MCF 10A (cell line): ENCODE data around the gene PIK3R6. TPM values are rescaled to one million over a fixed set of nuclear protein-coding genes. Genes with fewer than 3 reads are reported as not detected.
"Not testable (repeated sequence)": the region's sequence is repeated elsewhere in the genome, so short reads cannot be mapped to it uniquely, and the experiment has no call there.

Experiments
- BruUV-seq: library from RNA; stranded (reverse); fragments of 400-500 nt; replicated peaks from 2 replicates; lab custom pipeline; 2021; lab: Mats Ljungman, UMichigan
- CTCF ChIA-PET: fragments of 300-600 bp; sonication (Branson Sonifier 250); formaldehyde crosslinking; extraction: SDS; loops from one replicate; lab custom pipeline; 2021; ENCODE audit warnings: antibody characterized with exemption, inconsistent platforms; lab: Yijun Ruan, JAX
- POLR2A ChIA-PET: fragments of 300-600, 350-650 bp; sonication (Branson Sonifier 250); formaldehyde crosslinking; extraction: SDS; loops from one replicate; lab custom pipeline; 2020; ENCODE audit warnings: antibody characterized with exemption, inconsistent platforms; lab: Yijun Ruan, JAX
- DNase-seq: peaks from one replicate; pipeline ENCODE4 v3.0.0-alpha.2; 2018; ENCODE audit not compliant: unreplicated experiment
- H3K27ac Mint-ChIP-seq: one replicate; pipeline ENCODE4 v1.8.0; 2022; ENCODE audit warnings: mild to moderate bottlenecking, low read depth, mixed read lengths; ENCODE audit not compliant: unreplicated experiment
- H3K27me3 Mint-ChIP-seq: one replicate; pipeline ENCODE4 v1.8.0; 2022; ENCODE audit warnings: mixed read lengths; ENCODE audit not compliant: insufficient read depth, unreplicated experiment
- H3K36me3 Mint-ChIP-seq: one replicate; pipeline ENCODE4 v1.8.0; 2022; ENCODE audit warnings: mild to moderate bottlenecking, moderate library complexity, mixed read lengths; ENCODE audit not compliant: insufficient read depth, unreplicated experiment
- H3K4me1 Mint-ChIP-seq: one replicate; pipeline ENCODE4 v1.8.0; 2022; ENCODE audit warnings: mixed read lengths; ENCODE audit not compliant: insufficient read depth, unreplicated experiment
- H3K4me3 Mint-ChIP-seq: one replicate; pipeline ENCODE4 v1.8.0; 2022; ENCODE audit warnings: mild to moderate bottlenecking, moderate library complexity, mixed read lengths; ENCODE audit not compliant: unreplicated experiment
- H3K9me3 Mint-ChIP-seq: one replicate; pipeline ENCODE4 v1.8.0; 2022; ENCODE audit warnings: mixed read lengths; ENCODE audit not compliant: unreplicated experiment
- CTCF ChIP-seq: fragments of 200-600 bp; IDR thresholded peaks from one replicate; pipeline ENCODE4 v1.8.0; 2022; ENCODE audit warnings: antibody characterized with exemption, mild to moderate bottlenecking; ENCODE audit not compliant: unreplicated experiment
- intact Hi-C: fragments of 100-400 bp; cut with micrococcal nuclease; formaldehyde crosslinking; loops from 2 replicates; pipeline ENCODE4 v1.14.1; 2022
- total RNA-seq: library from RNA; stranded (reverse); gene quantifications from 2 replicates; pipeline ENCODE4 v1.2.3, GENCODE V29; 2022

Gene PIK3R6
- total RNA-seq, 1 experiment from 2014 or later: not detected

GRCh38 chr17:8856869-8857575 is 10.5 kb downstream of the PIK3R6 start:
- CTCF ChIA-PET: interaction anchor here (0.8 kb wide), 1 partner anchor 39 kb away, joined by 3 read pairs; no protein-coding TSS in a partner anchor
- H3K4me3 Mint-ChIP-seq: no peak overlapping the region

GRCh38 chr17:8856205-8856603 is 11.3 kb downstream of the PIK3R6 start:
- H3K9me3 Mint-ChIP-seq, H3K36me3 Mint-ChIP-seq, H3K27ac Mint-ChIP-seq, H3K27me3 Mint-ChIP-seq, intact Hi-C loops, H3K4me3 Mint-ChIP-seq, DNase-seq, POLR2A ChIA-PET, H3K4me1 Mint-ChIP-seq, BruUV-seq: not testable (repeated sequence)
- CTCF ChIA-PET: interaction anchor here (0.6 to 0.8 kb wide), 3 partner anchors 39 to 329 kb away, joined by 3 to 4 read pairs (median 3); no protein-coding TSS in a partner anchor

More at GRCh38 chr17:8856869-8857575, 10.5 kb downstream of the PIK3R6 start:
- Mint-ChIP-seq H3K27ac (no peak overlapping the region), H3K4me1 (no peaks in the 10 kb centered on the region), H3K36me3 (no peaks in the 10 kb centered on the region), H3K9me3 (no peaks in the 10 kb centered on the region), H3K27me3 (no peaks in the 10 kb centered on the region)
- BruUV-seq: no TSS peak
- POLR2A ChIA-PET: no interaction called here
- no peak for TF ChIP-seq CTCF
- DNase-seq: no peak
- intact Hi-C loops: no loop called here

GRCh38 chr17:8855477-8856204 is 11.8 kb downstream of the PIK3R6 start:
- no peak overlapping the region for H3K27ac Mint-ChIP-seq
- CTCF ChIA-PET: interaction anchor here (0.6 kb wide), 2 partner anchors 83 to 330 kb away, joined by 3 to 4 read pairs; no protein-coding TSS in a partner anchor
- BruUV-seq: no TSS peak
- POLR2A ChIA-PET: no interaction called here
- intact Hi-C loops: no loop called here
- H3K36me3 Mint-ChIP-seq: no peaks in the 10 kb centered on the region
- no peak overlapping the region for H3K4me3 Mint-ChIP-seq
- no peak for DNase-seq
- no peaks in the 10 kb centered on the region for H3K27me3 Mint-ChIP-seq
- no peaks in the 10 kb centered on the region for H3K9me3 Mint-ChIP-seq
- no peak for TF ChIP-seq CTCF
- no peaks in the 10 kb centered on the region for H3K4me1 Mint-ChIP-seq

- no peak for TF ChIP-seq CTCF
- Mint-ChIP-seq H3K36me3 (no peaks in the 10 kb centered on the region), H3K4me1 (no peaks in the 10 kb centered on the region), H3K4me3 (no peak overlapping the region), H3K27ac (no peak overlapping the region), H3K9me3 (no peaks in the 10 kb centered on the region), H3K27me3 (no peaks in the 10 kb centered on the region)
- no peak for DNase-seq
- ChIA-PET POLR2A (no interaction called here), CTCF (interaction anchor here (0.6 kb wide), 1 partner anchor 1800 kb away, joined by 4 read pairs; no protein-coding TSS in a partner anchor)
- intact Hi-C loops: no loop called here
- BruUV-seq: no TSS peak
Observed at GRCh38 chr17:8851600-8851999, 15.9 kb downstream of the PIK3R6 start.
